GM12878 (cell line): Measurements from ENCODE around the gene RETREG3. TPM values are rescaled to one million over a fixed set of nuclear protein-coding genes. Genes with fewer than 3 reads are reported as not detected.
A peak's percentile ranks its signal among the peaks of the same experiment; 100 is the strongest.

ENCODE experiments used
- ATAC-seq: fragments of 200-7000 bp; cut with Tn5 transposase; 3 replicates; pipeline ENCODE4 v1.9.1; 2020; ENCODE audit warnings: mild to moderate bottlenecking, moderate library complexity
- BruUV-seq: library from RNA; stranded (reverse); fragments of 400-500 nt; replicated peaks from 2 replicates; lab custom pipeline; 2021; lab: Mats Ljungman, UMichigan
- CTCF ChIA-PET: fragments of 300-600 bp; sonication (Branson Sonifier 250); formaldehyde crosslinking; extraction: SDS; loops from one replicate; lab custom pipeline; 2021; ENCODE audit warnings: inconsistent platforms; lab: Yijun Ruan, JAX
- POLR2A ChIA-PET: fragments of 350-600 bp; formaldehyde crosslinking; extraction: SDS; loops from one replicate; lab custom pipeline; 2021; ENCODE audit warnings: inconsistent platforms; lab: Charles Lee
- RAD21 ChIA-PET: fragments of 300-600 bp; sonication (Branson Sonifier 250); formaldehyde crosslinking; loops from one replicate; lab custom pipeline; 2023; ENCODE audit warnings: antibody characterized with exemption; ENCODE audit not compliant: unreplicated experiment; lab: Charles Lee
- SMC1A ChIA-PET: fragments of 300-600 bp; sonication (Branson Sonifier 250); formaldehyde crosslinking; loops from one replicate; lab custom pipeline; 2023; ENCODE audit not compliant: unreplicated experiment, uncharacterized antibody; lab: Charles Lee
- DNase-seq: peaks from one replicate; pipeline ENCODE4 v3.0.0-alpha.2; 2011; ENCODE audit warnings: low read depth, low spot score
- FAIRE-seq: peaks from 3 replicates; lab custom pipeline; 2011; peaks lifted over from hg19 to GRCh38; lab: Jason Lieb, UNC
- H2AFZ ChIP-seq: 2 replicates; pipeline ENCODE4 v1.6.0; 2011; ENCODE audit warnings: low read depth, low read length, control low read depth; ENCODE audit not compliant: control insufficient read depth
- H3K27ac ChIP-seq: 2 replicates; pipeline ENCODE4 v1.5.1; 2011; ENCODE audit warnings: control low read depth; ENCODE audit not compliant: control insufficient read depth, insufficient read depth
- H3K27me3 ChIP-seq, 2 experiments: replicated peaks in 1 of 2; 2 replicates each; pipeline versions ENCODE4 v1.6.0 to v1.6.1; 2011; ENCODE audit warnings: low read length in 1 of 2; ENCODE audit not compliant: control insufficient read depth in 2 of 2, insufficient read depth in 2 of 2
- H3K36me3 ChIP-seq, 2 experiments: 2 replicates each; pipeline ENCODE4 v1.5.1; 2011; ENCODE audit warnings: low read length in 1 of 2; ENCODE audit not compliant: control insufficient read depth in 2 of 2, insufficient read depth in 2 of 2
- H3K4me1 ChIP-seq: 2 replicates; pipeline ENCODE4 v1.6.1; 2011; ENCODE audit warnings: mild to moderate bottlenecking, low read length, moderate library complexity, mixed read lengths; ENCODE audit not compliant: control insufficient read depth, insufficient read depth
- H3K4me2 ChIP-seq: 2 replicates; pipeline ENCODE4 v1.6.0; 2011; ENCODE audit warnings: control low read depth; ENCODE audit not compliant: control insufficient read depth, insufficient read depth
- H3K4me3 ChIP-seq: fragments of 200-600 bp; sonication (generic); 2 replicates; pipeline ENCODE4 v1.5.1; 2016
- H3K79me2 ChIP-seq: 2 replicates; pipeline ENCODE4 v1.6.0; 2011; ENCODE audit warnings: low read length; ENCODE audit not compliant: control insufficient read depth, insufficient read depth
- H3K9ac ChIP-seq: 2 replicates; pipeline ENCODE4 v1.8.0; 2011; ENCODE audit warnings: low read length, control low read depth, mixed read lengths; ENCODE audit not compliant: control insufficient read depth, insufficient read depth
- H3K9me3 ChIP-seq: replicated peaks from 3 replicates; pipeline ENCODE4 v1.5.1; 2011; ENCODE audit warnings: mild to moderate bottlenecking, low read length; ENCODE audit not compliant: control insufficient read depth, insufficient read depth
- H4K20me1 ChIP-seq: 2 replicates; pipeline ENCODE4 v1.6.0; 2011; ENCODE audit not compliant: control insufficient read depth, insufficient read depth
- BACH1 ChIP-seq: fragments of 450-650 bp; IDR thresholded peaks from 2 replicates; pipeline ENCODE4 v1.6.1; 2017; ENCODE audit warnings: mild to moderate bottlenecking, borderline replicate concordance
- BHLHE40 ChIP-seq, 2 experiments: fragments of 450-650 bp in 1 of 2; IDR thresholded peaks; 2 replicates each; pipeline ENCODE4 v1.6.1; 2011 to 2017; ENCODE audit warnings: low read depth in 2 of 2, borderline replicate concordance in 1 of 2, improper control_type of control experiment in 1 of 2, low read length in 1 of 2, mild to moderate bottlenecking in 1 of 2
- CBX5 ChIP-seq: sonication (generic); IDR thresholded peaks from 2 replicates; pipeline ENCODE4 v1.6.1; 2016; ENCODE audit warnings: low read depth, moderate library complexity, mild to moderate bottlenecking, inconsistent platforms
- CREB1 ChIP-seq: IDR thresholded peaks from 2 replicates; pipeline ENCODE4 v1.6.1; 2012; ENCODE audit warnings: low read depth, mild to moderate bottlenecking, inconsistent platforms
- DPF2 ChIP-seq: fragments of 450-650 bp; IDR thresholded peaks from 2 replicates; pipeline ENCODE4 v1.6.1; 2017; ENCODE audit warnings: mild to moderate bottlenecking
- IKZF1 ChIP-seq: fragments of 450-650 bp; conservative IDR thresholded peaks from 2 replicates; pipeline ENCODE4 v1.6.1; 2017; ENCODE audit warnings: antibody characterized with exemption, mild to moderate bottlenecking
- MEF2B ChIP-seq: fragments of 450-650 bp; IDR thresholded peaks from 2 replicates; pipeline ENCODE4 v1.6.1; 2018; ENCODE audit warnings: mild to moderate bottlenecking, moderate library complexity; ENCODE audit not compliant: partially characterized antibody, poor library complexity, severe bottlenecking
- POLR2A ChIP-seq: IDR thresholded peaks from 2 replicates; pipeline ENCODE4 v1.6.1; 2011; ENCODE audit warnings: low read depth, mild to moderate bottlenecking, low read length
- POLR2AphosphoS2 ChIP-seq: IDR thresholded peaks from 2 replicates; pipeline ENCODE4 v1.6.1; 2011; ENCODE audit warnings: low read depth, mild to moderate bottlenecking, low read length, improper control_type of control experiment, moderate library complexity
- POLR2AphosphoS5 ChIP-seq: IDR thresholded peaks from 2 replicates; pipeline ENCODE4 v1.6.1; 2011; ENCODE audit warnings: mild to moderate bottlenecking, low read length, inconsistent platforms
- TAF1 ChIP-seq: IDR thresholded peaks from 2 replicates; pipeline ENCODE4 v1.6.1; 2011; ENCODE audit warnings: mild to moderate bottlenecking, low read depth, low read length, borderline replicate concordance
- WRNIP1 ChIP-seq: IDR thresholded peaks from 2 replicates; pipeline ENCODE4 v1.6.1; 2011; ENCODE audit warnings: low read depth, low read length, improper control_type of control experiment, borderline replicate concordance
- WGBS: methylation state at CpG from one replicate; pipeline ENCODE4 v1.1.6; 2016; ENCODE audit warnings: low lambda C conversion rate; ENCODE audit not compliant: insufficient replicate concordance, insufficient coverage; ENCODE audit errors: missing lambda C conversion rate; 5-methylcytosine and 5-hydroxymethylcytosine counted together
- in situ Hi-C: fragments of 300-500 bp; cut with MboI; formaldehyde crosslinking; loops from 9 replicates; pipeline ENCODE4 v1.14.3; 2018; ENCODE audit warnings: mixed read lengths
- intact Hi-C: fragments of 100-400 bp; cut with micrococcal nuclease; formaldehyde crosslinking; loops from one replicate; pipeline ENCODE4 v1.14.2; 2022; ENCODE audit not compliant: unreplicated experiment
- polyA plus RNA-seq, 11 experiments: library from polyadenylated mRNA; depleted of rRNA in 4 of 11; unstranded in 6 of 11; stranded (reverse) in 5 of 11; fragments of >200 nt; fragmentation: Nextera tagmentation in 4 of 11; fragmentation: Illumina TruSeq in 1 of 11; extraction: Ambion mirVana in 4 of 11; extraction: Trizol in 1 of 11; gene quantifications; 1 replicate in 1 of 11; 2 replicates in 10 of 11; pipeline versions ENCODE4 v1.2.1 to v1.2.3, GENCODE V29; 2011 to 2016; ENCODE audit warnings: inconsistent platforms in 2 of 11, missing spikeins in 2 of 11, low read depth in 1 of 11
- total RNA-seq, 4 experiments: library from RNA; depleted of rRNA in 3 of 4; stranded (reverse); fragments of >200 nt in 3 of 4; fragmentation: Illumina TruSeq in 1 of 4; extraction: Trizol in 1 of 4; gene quantifications; 2 replicates each; pipeline versions ENCODE4 v1.2.1 to v1.2.3, GENCODE V29; 2013 to 2021
- TF ChIP-seq, protein P1 (sequence below): fragments of 450-650 bp; IDR thresholded peaks from 2 replicates; pipeline ENCODE4 v1.6.1; 2017; ENCODE audit warnings: mild to moderate bottlenecking
- TF ChIP-seq, protein P2 (sequence below), 3 experiments: IDR thresholded peaks in 2 of 3; conservative IDR thresholded peaks in 1 of 3; 2 replicates each; pipeline ENCODE4 v1.5.1; 2011; ENCODE audit warnings: low read depth in 3 of 3, low read length in 3 of 3, mild to moderate bottlenecking in 3 of 3, control low read depth in 2 of 3, moderate library complexity in 2 of 3, inconsistent platforms in 1 of 3, mixed read lengths in 1 of 3; ENCODE audit not compliant: control insufficient read depth in 2 of 3, insufficient read depth in 1 of 3; ENCODE audit errors: extremely low read depth in 1 of 3
- TF ChIP-seq, protein P3 (sequence below): IDR thresholded peaks from 2 replicates; pipeline ENCODE4 v1.6.1; 2011; ENCODE audit warnings: low read depth, mild to moderate bottlenecking, low read length, moderate library complexity, borderline replicate concordance; ENCODE audit errors: extremely low read depth
- TF ChIP-seq, protein P4 (sequence below): fragments of 450-650 bp; IDR thresholded peaks from 2 replicates; pipeline ENCODE4 v1.6.1; 2016; ENCODE audit warnings: mild to moderate bottlenecking

RETREG3 gene
- total and polyA plus RNA-seq, 10 of the 15 experiments (the other 5 are each of a cell fraction or from before 2014, with no cell fraction given), result 7.0 to 50.6 (median 27.3) TPM

DNA sequence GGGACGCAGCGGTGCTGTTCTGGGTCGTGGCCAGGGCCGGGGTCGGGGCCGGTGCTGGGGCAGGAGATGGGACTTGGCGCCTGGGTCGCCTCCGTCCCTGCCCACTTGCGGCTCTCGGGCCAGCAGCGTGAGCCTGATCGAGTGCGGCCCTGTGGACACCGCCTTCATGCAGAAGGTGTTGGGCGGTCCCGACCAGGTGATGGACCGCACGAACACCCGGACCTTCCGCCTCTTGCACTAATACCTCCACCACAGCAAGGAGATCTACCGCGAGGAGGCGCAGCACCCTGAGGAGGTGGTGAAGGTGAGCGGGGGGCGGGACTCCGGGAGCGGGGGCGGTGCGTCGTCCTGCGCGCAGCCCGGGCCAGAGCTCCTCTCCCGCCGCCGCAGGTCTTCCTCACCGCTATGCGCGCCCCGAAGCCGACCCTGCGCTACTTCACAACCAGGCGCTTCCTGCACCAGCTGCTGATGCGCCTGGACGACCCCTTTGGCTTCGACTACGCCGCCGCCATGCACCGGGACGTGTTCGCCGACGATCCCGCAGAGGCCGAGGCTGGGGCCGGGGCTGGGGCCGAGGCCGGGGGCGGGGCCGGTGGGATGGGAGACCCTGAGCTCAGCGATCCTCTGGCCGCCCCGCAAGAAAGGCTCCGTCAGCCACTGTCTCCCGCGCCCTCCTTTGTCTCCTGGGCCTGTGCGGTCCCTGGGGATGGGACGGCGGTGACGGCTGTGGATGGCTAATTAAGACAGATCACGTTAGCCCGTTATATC, 60.9 kb downstream of the RETREG3 start:
- intact Hi-C loops (loop anchor here (5.0 kb wide), 1 partner anchor 214 kb away; the partner anchor contains the start of gene RAMP2), in situ Hi-C loops (no loop called here)
- H3K9ac ChIP-seq, result peak overlapping the region; percentile 56
- FAIRE-seq, result peak; percentile 41
- H4K20me1 ChIP-seq, result no peaks in the 10 kb centered on the region
- POLR2A ChIA-PET, result interaction anchor here (1.0 to 1.6 kb wide), 5 partner anchors 12 to 107 kb away, joined by 3 to 11 read pairs (median 4); partner anchors contain the start of genes NAGLU and PSMC3IP
- H3K9me3 ChIP-seq, result no peaks in the 10 kb centered on the region
- no peak overlapping the region for H3K27ac ChIP-seq
- CTCF ChIA-PET, result interaction anchor here (0.6 to 3.0 kb wide), 22 partner anchors 9 to 300 kb away, joined by 3 to 21 read pairs (median 4); partner anchors contain the start of genes MLX, NAGLU, PLEKHH3 and PSMC3IP
- BruUV-seq, result no TSS peak
- SMC1A ChIA-PET, result interaction anchor here (0.7 to 2.0 kb wide), 9 partner anchors 10 to 276 kb away, joined by 3 to 11 read pairs (median 4); partner anchors contain the start of genes BECN1, MLX and NAGLU
- no peaks in the 10 kb centered on the region for H3K27me3 ChIP-seq
- peak overlapping the region; percentile 58 for H3K4me3 ChIP-seq
- H3K79me2 ChIP-seq, result no peaks in the 10 kb centered on the region
- H3K4me1 ChIP-seq, result peaks cover 11% of the 10 kb centered on the region
- RAD21 ChIA-PET, result interaction anchor here (0.6 to 2.0 kb wide), 12 partner anchors 11 to 450 kb away, joined by 3 to 11 read pairs (median 4); partner anchors contain the start of genes BECN1, NAGLU, PLEKHH3 and PSMC3IP
- whole genome bisulfite sequencing, result 41% methylated on average over 60 of the region's 74 CpGs
- H2AFZ ChIP-seq, result peak overlapping the region; percentile 75
- DNase-seq, result no peak
- ATAC-seq, result peak; percentile 96
- H3K36me3 ChIP-seq, result no peaks in the 10 kb centered on the region; a peak in 2 of 4 replicates
- peak overlapping the region; percentile 92 for H3K4me2 ChIP-seq
- TF ChIP-seq CBX5 (no peak), DPF2 (peak; percentile 46; the same call in 1 of the 2 replicates), MEF2B (peak; percentile 77), BHLHE40 (IDR thresholded peaks at IDR 0.05; ENCODE audit: borderline replicate concordance in 1 of 2, low read depth in 2 of 2, low read length in 1 of 2) (peak in 1 of 2 experiments; percentile 34; a peak in 2 of 4 replicates), WRNIP1 (no peak), POLR2AphosphoS5 (no peak), POLR2A (peak; percentile 71; the same call in 1 of the 2 replicates), POLR2AphosphoS2 (peak; percentile 23; the same call in 1 of the 2 replicates), TAF1 (0 out of 2 replicates have a peak, but pooled peaks have one; percentile 14), BACH1 (peak; percentile 68), CREB1 (peak; percentile 35; the same call in 1 of the 2 replicates), IKZF1 (peak; percentile 42; the same call in 1 of the 2 replicates)
- TF ChIP-seq, protein P1, sequence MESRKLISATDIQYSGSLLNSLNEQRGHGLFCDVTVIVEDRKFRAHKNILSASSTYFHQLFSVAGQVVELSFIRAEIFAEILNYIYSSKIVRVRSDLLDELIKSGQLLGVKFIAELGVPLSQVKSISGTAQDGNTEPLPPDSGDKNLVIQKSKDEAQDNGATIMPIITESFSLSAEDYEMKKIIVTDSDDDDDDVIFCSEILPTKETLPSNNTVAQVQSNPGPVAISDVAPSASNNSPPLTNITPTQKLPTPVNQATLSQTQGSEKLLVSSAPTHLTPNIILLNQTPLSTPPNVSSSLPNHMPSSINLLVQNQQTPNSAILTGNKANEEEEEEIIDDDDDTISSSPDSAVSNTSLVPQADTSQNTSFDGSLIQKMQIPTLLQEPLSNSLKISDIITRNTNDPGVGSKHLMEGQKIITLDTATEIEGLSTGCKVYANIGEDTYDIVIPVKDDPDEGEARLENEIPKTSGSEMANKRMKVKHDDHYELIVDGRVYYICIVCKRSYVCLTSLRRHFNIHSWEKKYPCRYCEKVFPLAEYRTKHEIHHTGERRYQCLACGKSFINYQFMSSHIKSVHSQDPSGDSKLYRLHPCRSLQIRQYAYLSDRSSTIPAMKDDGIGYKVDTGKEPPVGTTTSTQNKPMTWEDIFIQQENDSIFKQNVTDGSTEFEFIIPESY, result peak; percentile 71; the same call in 1 of the 2 replicates
- TF ChIP-seq, protein P2, sequence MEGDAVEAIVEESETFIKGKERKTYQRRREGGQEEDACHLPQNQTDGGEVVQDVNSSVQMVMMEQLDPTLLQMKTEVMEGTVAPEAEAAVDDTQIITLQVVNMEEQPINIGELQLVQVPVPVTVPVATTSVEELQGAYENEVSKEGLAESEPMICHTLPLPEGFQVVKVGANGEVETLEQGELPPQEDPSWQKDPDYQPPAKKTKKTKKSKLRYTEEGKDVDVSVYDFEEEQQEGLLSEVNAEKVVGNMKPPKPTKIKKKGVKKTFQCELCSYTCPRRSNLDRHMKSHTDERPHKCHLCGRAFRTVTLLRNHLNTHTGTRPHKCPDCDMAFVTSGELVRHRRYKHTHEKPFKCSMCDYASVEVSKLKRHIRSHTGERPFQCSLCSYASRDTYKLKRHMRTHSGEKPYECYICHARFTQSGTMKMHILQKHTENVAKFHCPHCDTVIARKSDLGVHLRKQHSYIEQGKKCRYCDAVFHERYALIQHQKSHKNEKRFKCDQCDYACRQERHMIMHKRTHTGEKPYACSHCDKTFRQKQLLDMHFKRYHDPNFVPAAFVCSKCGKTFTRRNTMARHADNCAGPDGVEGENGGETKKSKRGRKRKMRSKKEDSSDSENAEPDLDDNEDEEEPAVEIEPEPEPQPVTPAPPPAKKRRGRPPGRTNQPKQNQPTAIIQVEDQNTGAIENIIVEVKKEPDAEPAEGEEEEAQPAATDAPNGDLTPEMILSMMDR (IDR thresholded peaks at IDR 0.05 in 2 of 3, conservative IDR thresholded peaks at IDR 0.05 in 1 of 3; ENCODE audit: control insufficient read depth in 2 of 3, extremely low read depth in 1 of 3, insufficient read depth in 1 of 3, low read depth in 3 of 3, low read length in 3 of 3), result peak; percentile 60 to 71 (median 69); a peak in 5 of 6 replicates
- TF ChIP-seq, protein P3, sequence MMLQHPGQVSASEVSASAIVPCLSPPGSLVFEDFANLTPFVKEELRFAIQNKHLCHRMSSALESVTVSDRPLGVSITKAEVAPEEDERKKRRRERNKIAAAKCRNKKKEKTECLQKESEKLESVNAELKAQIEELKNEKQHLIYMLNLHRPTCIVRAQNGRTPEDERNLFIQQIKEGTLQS, result no peak
- TF ChIP-seq, protein P4, sequence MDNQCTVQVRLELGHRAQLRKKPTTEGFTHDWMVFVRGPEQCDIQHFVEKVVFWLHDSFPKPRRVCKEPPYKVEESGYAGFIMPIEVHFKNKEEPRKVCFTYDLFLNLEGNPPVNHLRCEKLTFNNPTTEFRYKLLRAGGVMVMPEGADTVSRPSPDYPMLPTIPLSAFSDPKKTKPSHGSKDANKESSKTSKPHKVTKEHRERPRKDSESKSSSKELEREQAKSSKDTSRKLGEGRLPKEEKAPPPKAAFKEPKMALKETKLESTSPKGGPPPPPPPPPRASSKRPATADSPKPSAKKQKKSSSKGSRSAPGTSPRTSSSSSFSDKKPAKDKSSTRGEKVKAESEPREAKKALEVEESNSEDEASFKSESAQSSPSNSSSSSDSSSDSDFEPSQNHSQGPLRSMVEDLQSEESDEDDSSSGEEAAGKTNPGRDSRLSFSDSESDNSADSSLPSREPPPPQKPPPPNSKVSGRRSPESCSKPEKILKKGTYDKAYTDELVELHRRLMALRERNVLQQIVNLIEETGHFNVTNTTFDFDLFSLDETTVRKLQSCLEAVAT, result no peak
